ENCODE results near the gene TMEM270.
"Not testable (repeated sequence)": the region's sequence is repeated elsewhere in the genome, so short reads cannot be mapped to it uniquely, and the experiment has no call there.

TMEM270 gene

GRCh38 chr7:73831834-73832651 is 28.9 kb upstream of the TMEM270 start:
- no peak for DNase-seq (ENCODE audit: extremely low read depth in 1 of 2, low read depth in 1 of 2)

GRCh38 chr7:73832806-73833205 is 28.2 kb upstream of the TMEM270 start:
- no peak for DNase-seq (ENCODE audit: extremely low read depth in 1 of 2, low read depth in 1 of 2)

GRCh38 chr7:73833251-73833919 is 27.6 kb upstream of the TMEM270 start:
- DNase-seq (ENCODE audit: extremely low read depth in 1 of 2, low read depth in 1 of 2) = no peak

- DNase-seq (ENCODE audit: extremely low read depth in 1 of 2, low read depth in 1 of 2) = no peak
Observed at GRCh38 chr7:73834626-73835191, 26.2 kb upstream of the TMEM270 start.

- not testable (repeated sequence) for DNase-seq (ENCODE audit: extremely low read depth in 1 of 2, low read depth in 1 of 2)
Observed at GRCh38 chr7:73837167-73837566, 23.8 kb upstream of the TMEM270 start.

GRCh38 chr7:73838642-73839041 is 22.3 kb upstream of the TMEM270 start:
- DNase-seq (ENCODE audit: extremely low read depth in 1 of 2, low read depth in 1 of 2) = no peak

GRCh38 chr7:73839290-73839689 is 21.7 kb upstream of the TMEM270 start:
- DNase-seq (ENCODE audit: extremely low read depth in 1 of 2, low read depth in 1 of 2) = no peak

GRCh38 chr7:73839743-73840714 is 20.9 kb upstream of the TMEM270 start:
- DNase-seq (ENCODE audit: extremely low read depth in 1 of 2, low read depth in 1 of 2) = no peak

- no peak for DNase-seq (ENCODE audit: extremely low read depth in 1 of 2, low read depth in 1 of 2)
Observed at GRCh38 chr7:73840715-73841379, 20.1 kb upstream of the TMEM270 start.

- no peak for DNase-seq (ENCODE audit: extremely low read depth in 1 of 2, low read depth in 1 of 2)
Observed at GRCh38 chr7:73841689-73842066, 19.3 kb upstream of the TMEM270 start.

GRCh38 chr7:73842067-73842976 is 18.6 kb upstream of the TMEM270 start, which contains the start of gene METTL27:
Gene METTL27, minus strand, starts transcription at chr7:73842516. Its CDS starts 376 bp downstream, at chr7:73842140.
- DNase-seq (ENCODE audit: extremely low read depth in 1 of 2, low read depth in 1 of 2) = peak; percentile 86 to 89

GRCh38 chr7:73844131-73844547 is 16.8 kb upstream of the TMEM270 start:
- DNase-seq (ENCODE audit: extremely low read depth in 1 of 2, low read depth in 1 of 2) = no peak

GRCh38 chr7:73844848-73845460 is 16.0 kb upstream of the TMEM270 start:
- DNase-seq (ENCODE audit: extremely low read depth in 1 of 2, low read depth in 1 of 2) = no peak

GRCh38 chr7:73845701-73846195 is 15.2 kb upstream of the TMEM270 start:
- DNase-seq (ENCODE audit: extremely low read depth in 1 of 2, low read depth in 1 of 2) = not testable (repeated sequence)

GRCh38 chr7:73847941-73848723 is 12.8 kb upstream of the TMEM270 start:
- no peak for DNase-seq (ENCODE audit: extremely low read depth in 1 of 2, low read depth in 1 of 2)

GRCh38 chr7:73850781-73851207 is 10.2 kb upstream of the TMEM270 start:
- no peak for DNase-seq (ENCODE audit: extremely low read depth in 1 of 2, low read depth in 1 of 2)

Measured in stimulated activated CD8-positive, alpha-beta memory T cell treated with anti-CD3 and anti-CD28 coated beads, Interleukin-7, amount 100 ng/mL, for 48 hours (primary cell).